Epithelial cell of esophagus (primary cell): ENCODE results near the gene FOXRED1.

ENCODE experiments used
- DNase-seq: peaks from one replicate; pipeline ENCODE4 v3.0.0; 2010; ENCODE audit warnings: low read depth
- H3K4me3 ChIP-seq: 2 replicates; pipeline ENCODE4 v1.5.1; 2011; ENCODE audit warnings: mild to moderate bottlenecking, low read length, control low read depth
- CTCF ChIP-seq: IDR thresholded peaks from 2 replicates; pipeline ENCODE4 v1.5.1; 2011; ENCODE audit warnings: low read depth, mild to moderate bottlenecking, low read length, control low read depth, inconsistent platforms; ENCODE audit not compliant: insufficient read depth; ENCODE audit errors: missing control alignments

Gene FOXRED1

GRCh38 chr11:126257144-126257543 lies 11.8 kb upstream of the FOXRED1 start:
- no peak overlapping the region for H3K4me3 ChIP-seq
- DNase-seq: no peak
- TF ChIP-seq CTCF: no peak

GRCh38 chr11:126257764-126258163 lies 11.2 kb upstream of the FOXRED1 start:
- no peak for TF ChIP-seq CTCF
- DNase-seq: no peak
- no peak overlapping the region for H3K4me3 ChIP-seq

GRCh38 chr11:126262216-126262615 lies 6.7 kb upstream of the FOXRED1 start:
- no peak for TF ChIP-seq CTCF
- no peak for DNase-seq
- H3K4me3 ChIP-seq: no peak overlapping the region

- DNase-seq: no peak
- TF ChIP-seq CTCF: no peak
- H3K4me3 ChIP-seq: no peak overlapping the region
These were observed 5.5 kb upstream of the FOXRED1 start for GRCh38 chr11:126263489-126263888.

- no peak for DNase-seq
- H3K4me3 ChIP-seq: no peak overlapping the region
- no peak for TF ChIP-seq CTCF
These were observed 3.1 kb upstream of the FOXRED1 start for GRCh38 chr11:126265811-126266210.

- peak overlapping the region; percentile 99 for H3K4me3 ChIP-seq
- no peak for DNase-seq
- no peak for TF ChIP-seq CTCF
These were observed 1.3 kb upstream of the FOXRED1 start for GRCh38 chr11:126267650-126268049.

GRCh38 chr11:126268361-126268707 lies 620 bp upstream of the FOXRED1 start:
- DNase-seq: no peak
- no peak for TF ChIP-seq CTCF
- H3K4me3 ChIP-seq: peak overlapping the region; percentile 99
